ENCODE data around the gene MLNR. TPM values are rescaled to one million over a fixed set of nuclear protein-coding genes. Genes with fewer than 3 reads are reported as not detected.

Gene MLNR
- total and polyA plus RNA-seq, 9 of the 15 experiments (the other 6 are each of a cell fraction or from before 2014, with no cell fraction given), result not detected

- CTCF ChIA-PET (ENCODE audit: low intra/inter-chr PET ratio), result interaction anchor here (0.6 kb wide), 1 partner anchor 326 kb away, joined by 3 read pairs; no protein-coding TSS in a partner anchor
Measured at GRCh38 chr13:49214917-49215376, 5.2 kb upstream of the MLNR start.

More at GRCh38 chr13:49214917-49215376, 5.2 kb upstream of the MLNR start:
- POLR2A ChIA-PET, result no interaction called here
- H3K9me3 ChIP-seq (replicated peaks; ENCODE audit: control insufficient read depth, insufficient read depth, low read depth, low read length), result no peaks in the 10 kb centered on the region
- TF ChIP-seq GABPA (tag; conservative IDR thresholded peaks at IDR 0.05; ENCODE audit: low read depth) (0 out of 2 replicates have a peak, but pooled peaks have one; percentile 22), GTF3C2 (IDR thresholded peaks at IDR 0.05; ENCODE audit: borderline replicate concordance, extremely low read depth, insufficient read length) (no peak), ZBTB33 (CRISPR knock-in tag; IDR thresholded peaks at IDR 0.05) (peak; percentile 20; the same call in 1 of the 2 replicates)
- no peak overlapping the region for H3K27ac ChIP-seq (ENCODE audit: extremely low read depth, low read depth, low read length)
- intact Hi-C loops (cut with micrococcal nuclease), result no loop called here
- ATAC-seq, result no peak; the same call in 2 of the 3 replicates
- H3K9ac ChIP-seq (ENCODE audit: insufficient read depth in 1 of 2, low read depth in 2 of 2, low read length in 2 of 2), result no peak overlapping the region
- no peaks in the 10 kb centered on the region for H3K79me2 ChIP-seq (ENCODE audit: control insufficient read depth, insufficient read depth, low read length)
- H3K27me3 ChIP-seq (ENCODE audit: control insufficient read depth in 2 of 2, insufficient read depth in 2 of 2, low read length in 2 of 2), result peaks cover 0 to 7% of the 10 kb centered on the region in 2 experiments; a peak in 2 of 5 replicates
- H3K4me3 ChIP-seq, result no peak overlapping the region
- no peak overlapping the region for H3K4me2 ChIP-seq (ENCODE audit: insufficient read depth, low read length)
- peaks cover 3% of the 10 kb centered on the region in 2 experiments; a peak in 3 of 5 replicates for H3K4me1 ChIP-seq (replicated peaks in 1 of 2; ENCODE audit: control insufficient read depth in 2 of 2, insufficient read depth in 2 of 2, low read length in 2 of 2)
- DNase-seq (ENCODE audit: extremely low read depth in 1 of 4, low spot score in 3 of 4), result no peak
- no peaks in the 10 kb centered on the region for H4K20me1 ChIP-seq (replicated peaks; ENCODE audit: control insufficient read depth, insufficient read depth, low read length)
- in situ Hi-C loops (cut with MboI), result no loop called here
- no peaks in the 10 kb centered on the region for H3K36me3 ChIP-seq (ENCODE audit: control insufficient read depth, insufficient read depth, low read length)
- H3K9me1 ChIP-seq (ENCODE audit: control insufficient read depth, insufficient read depth, low read length), result no peaks in the 10 kb centered on the region
- 54% methylated on average over 5 of the region's 6 CpGs for WGBS (ENCODE audit: insufficient coverage, low coverage, missing lambda C conversion rate)
- no peak overlapping the region; the same call in 1 of the 2 replicates for H2AFZ ChIP-seq (ENCODE audit: low read depth, low read length)
- no TSS peak for BruUV-seq (replicated peaks)
- FAIRE-seq, result no peak
